Measurements from ENCODE around the gene LKAAEAR1.
"Not testable (repeated sequence)": the region's sequence is repeated elsewhere in the genome, so short reads cannot be mapped to it uniquely, and the experiment has no call there.

LKAAEAR1 gene

GRCh38 chr20:64119681-64120341, 35.6 kb upstream of the LKAAEAR1 start:
- Histone ChIP-seq H3K27ac (no peak overlapping the region), H3K4me3 (peak overlapping the region; percentile 50)
- TF ChIP-seq CTCF (IDR thresholded peaks at IDR 0.05): no peak
- no peak for DNase-seq (ENCODE audit: low spot score)

GRCh38 chr20:64119301-64119680, 35.1 kb upstream of the LKAAEAR1 start:
- TF ChIP-seq CTCF (IDR thresholded peaks at IDR 0.05): no peak
- no peak overlapping the region for H3K4me3 ChIP-seq
- no peak for DNase-seq (ENCODE audit: low spot score)
- H3K27ac ChIP-seq: no peak overlapping the region

- not testable (repeated sequence) for DNase-seq (ENCODE audit: low spot score); H3K27ac ChIP-seq; H3K4me3 ChIP-seq
Measured at GRCh38 chr20:64117432-64117777, 33.2 kb upstream of the LKAAEAR1 start.

GRCh38 chr20:64116541-64117431, 32.6 kb upstream of the LKAAEAR1 start:
- Histone ChIP-seq H3K4me3 (no peak overlapping the region), H3K27ac (no peak overlapping the region)
- no peak for DNase-seq (ENCODE audit: low spot score)
- TF ChIP-seq CTCF (IDR thresholded peaks at IDR 0.05): no peak

- DNase-seq (ENCODE audit: low spot score): no peak
- TF ChIP-seq CTCF (IDR thresholded peaks at IDR 0.05): no peak
- H3K4me3 ChIP-seq: no peak overlapping the region
- no peak overlapping the region for H3K27ac ChIP-seq
Measured at GRCh38 chr20:64116016-64116415, 31.8 kb upstream of the LKAAEAR1 start.

- Histone ChIP-seq H3K27ac (no peak overlapping the region), H3K4me3 (no peak overlapping the region)
- DNase-seq (ENCODE audit: low spot score): no peak
- TF ChIP-seq CTCF (IDR thresholded peaks at IDR 0.05): no peak
Measured at GRCh38 chr20:64115171-64115911, 31.1 kb upstream of the LKAAEAR1 start.

GRCh38 chr20:64114356-64114971, 30.3 kb upstream of the LKAAEAR1 start:
- DNase-seq (ENCODE audit: low spot score): no peak
- Histone ChIP-seq H3K4me3 (no peak overlapping the region), H3K27ac (no peak overlapping the region)
- TF ChIP-seq CTCF (IDR thresholded peaks at IDR 0.05): no peak

Data from coronary artery (tissue), 2 donors.